HG03558 (cell line): Measurements from ENCODE around the gene BRINP2.

Source experiments
- ATAC-seq: cut with Tn5 transposase; IDR thresholded peaks from one replicate; pipeline ENCODE4 v1.9.1; 2021; ENCODE audit warnings: moderate number of reproducible peaks; ENCODE audit not compliant: unreplicated experiment; ENCODE audit errors: extremely low read depth

Gene BRINP2

DNA sequence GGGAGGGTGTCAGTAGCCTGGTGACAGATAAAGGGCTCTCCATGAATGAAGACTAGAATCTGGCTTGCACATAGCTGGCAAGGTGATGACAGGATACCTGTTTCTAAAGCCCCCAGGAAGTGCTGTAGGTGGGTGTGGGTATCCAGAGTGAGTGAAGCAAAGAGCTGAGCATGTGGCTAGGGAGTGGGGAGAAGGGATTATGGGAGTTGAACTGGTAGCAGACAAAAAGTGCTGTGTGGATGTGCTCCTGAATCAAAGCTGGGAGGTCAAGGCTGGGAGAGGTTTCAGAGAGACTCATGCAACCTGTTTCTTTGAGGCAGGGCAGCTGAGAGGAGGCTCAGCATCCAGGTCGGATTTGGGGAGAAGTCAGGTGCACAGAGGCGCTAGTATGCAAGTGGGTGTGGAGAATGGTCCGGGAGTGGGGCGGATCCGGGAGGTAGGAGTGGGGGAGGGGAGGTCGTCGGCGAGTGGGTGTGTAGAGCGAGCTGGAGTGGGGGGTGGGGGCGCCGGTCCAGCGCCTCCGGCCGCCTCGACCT lies 6.8 kb upstream of the BRINP2 start:
- ATAC-seq, result no peak

- ATAC-seq, result no peak
Measured at GRCh38 chr1:177164380-177165068, 6.2 kb upstream of the BRINP2 start, which contains the start of gene ASTN1. TSS of gene ASTN1 (minus strand) at chr1:177164712. CDS start at chr1:177164676, 36 bp downstream.

DNA sequence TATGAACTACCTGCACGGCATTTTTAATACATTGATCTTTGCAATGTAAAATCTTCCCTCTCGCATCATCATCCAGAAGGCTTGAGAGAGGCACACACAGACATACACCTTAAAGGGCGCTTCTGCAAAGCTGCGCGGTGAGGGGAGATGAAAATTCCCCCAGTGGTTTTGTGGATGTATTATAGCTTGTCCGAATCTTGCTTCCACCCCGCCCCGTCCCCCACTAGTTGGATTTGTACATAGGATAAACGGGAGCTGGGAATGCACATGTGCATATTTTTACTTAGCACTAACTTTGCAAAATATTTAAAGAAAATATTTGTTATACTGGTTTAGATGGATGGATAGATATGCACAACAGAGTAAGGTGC lies 5.7 kb upstream of the BRINP2 start:
- no peak for ATAC-seq

GRCh38 chr1:177171536-177172123 lies 872 bp downstream of the BRINP2 start:
- ATAC-seq, result no peak

DNA sequence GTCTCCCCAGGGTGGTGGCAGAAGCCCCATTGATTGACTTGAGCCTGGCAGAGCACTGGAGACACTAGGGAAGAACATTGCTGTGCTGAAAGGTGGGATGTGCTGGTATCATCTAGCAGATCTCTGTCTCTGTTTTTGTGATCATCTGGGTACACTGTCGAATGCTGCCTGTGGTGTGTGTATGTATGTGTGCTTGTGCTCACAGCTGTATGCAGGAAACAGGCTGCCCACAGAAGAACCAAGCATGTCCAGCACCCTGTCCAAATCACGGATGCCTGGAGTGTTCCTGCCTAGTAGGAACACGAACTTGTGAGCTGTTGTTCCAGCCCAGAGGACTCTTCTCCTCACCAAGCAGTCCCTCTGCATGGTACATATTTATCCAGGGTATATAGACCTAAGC lies 1.5 kb downstream of the BRINP2 start:
- ATAC-seq, result no peak

GRCh38 chr1:177172866-177173265 lies 2.1 kb downstream of the BRINP2 start:
- ATAC-seq, result no peak

DNA sequence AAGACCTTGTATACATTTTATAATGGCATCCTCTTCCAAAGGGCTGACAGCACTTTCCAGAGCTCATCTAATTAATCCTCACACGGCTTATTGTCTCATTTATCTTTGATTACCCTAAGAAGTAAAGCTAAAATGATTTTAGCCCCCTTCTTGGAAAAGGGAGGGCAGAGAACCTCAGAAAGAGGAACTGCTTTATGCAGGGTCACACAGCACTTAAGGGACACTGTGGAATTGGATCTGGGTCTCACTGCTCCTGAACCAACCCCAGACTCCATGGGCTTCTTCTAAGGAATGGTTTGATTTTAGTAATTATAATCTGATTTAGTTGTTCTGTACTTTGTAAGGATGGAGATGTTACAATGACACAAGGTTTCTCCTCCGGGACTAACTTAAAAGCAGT lies 3.2 kb downstream of the BRINP2 start:
- no peak for ATAC-seq

GRCh38 chr1:177174921-177175634 lies 4.3 kb downstream of the BRINP2 start:
- no peak for ATAC-seq

- no peak for ATAC-seq
Measured at GRCh38 chr1:177181280-177181630, 10.5 kb downstream of the BRINP2 start.

DNA sequence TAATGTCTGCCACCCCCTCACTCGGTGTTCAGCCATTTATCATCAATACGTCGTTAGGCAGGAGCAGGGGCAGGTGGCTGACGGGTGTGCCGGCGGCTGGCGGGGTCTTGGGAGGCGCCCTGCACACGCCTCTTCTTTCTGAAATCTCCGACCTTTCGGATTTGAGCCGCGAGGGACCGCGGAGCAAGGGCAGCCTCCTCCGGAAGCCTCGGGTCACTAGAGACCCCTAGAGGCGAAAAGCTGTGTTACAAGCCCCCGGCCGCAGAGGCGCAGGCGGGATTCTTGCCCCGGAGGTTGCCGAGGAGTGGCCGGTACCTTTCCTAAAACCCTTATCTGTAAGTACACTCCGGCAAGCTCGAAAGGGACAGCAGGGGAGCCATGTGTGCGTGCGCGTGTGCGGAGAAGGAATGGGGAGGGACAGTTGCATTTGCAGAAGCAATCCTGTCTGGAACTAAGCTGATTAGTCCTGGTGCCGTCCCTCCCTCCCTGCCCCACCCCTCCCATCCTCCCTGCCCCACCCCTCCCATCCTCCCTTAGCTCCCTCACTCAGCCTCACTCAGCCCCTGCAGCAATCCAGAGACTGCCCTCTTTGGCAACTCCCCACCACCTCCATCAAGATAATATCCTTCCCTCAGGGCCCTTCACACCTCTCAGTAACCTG lies 11.0 kb downstream of the BRINP2 start:
- ATAC-seq, result peak; percentile 73

DNA sequence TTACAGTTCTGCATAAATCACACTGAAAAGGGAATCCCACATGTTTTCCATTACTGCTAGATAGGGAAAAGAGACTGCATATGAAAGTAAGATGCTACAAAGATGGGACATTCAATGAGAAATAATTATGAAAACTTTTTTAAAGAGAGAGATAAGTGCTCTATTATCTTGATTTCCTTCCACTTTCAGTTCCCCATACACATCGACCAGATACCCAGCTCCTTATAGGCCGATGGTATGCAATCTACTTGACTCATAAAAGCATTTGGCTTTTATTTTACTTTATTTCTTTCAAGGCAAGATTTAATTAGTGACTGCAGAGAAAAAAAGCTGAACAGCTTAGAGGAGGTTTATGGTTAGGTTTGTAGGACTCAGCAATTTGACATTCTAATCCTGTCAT lies 13.1 kb downstream of the BRINP2 start:
- no peak for ATAC-seq

- ATAC-seq, result no peak
Measured at GRCh38 chr1:177185209-177185608, 14.5 kb downstream of the BRINP2 start.

DNA sequence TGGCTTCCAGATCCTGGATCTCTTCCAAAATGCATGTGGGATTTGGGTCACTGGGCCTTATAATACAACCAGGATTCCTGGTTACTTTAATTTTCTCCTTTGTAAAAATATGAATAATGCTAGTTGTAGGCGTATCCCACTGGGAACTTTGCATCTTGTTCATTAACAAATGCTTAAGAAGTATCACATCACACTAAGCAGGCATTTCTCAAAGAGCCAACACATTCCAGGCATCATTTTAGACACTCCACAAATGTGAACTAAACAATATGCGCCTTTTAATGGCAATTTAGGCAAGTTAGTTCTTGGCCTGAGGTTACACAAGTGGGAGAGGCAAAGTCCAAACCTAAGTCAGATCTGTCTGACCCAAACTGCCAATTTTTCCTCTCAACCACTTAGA lies 15.9 kb downstream of the BRINP2 start:
- ATAC-seq, result no peak

GRCh38 chr1:177190308-177190970 lies 19.7 kb downstream of the BRINP2 start:
- ATAC-seq, result no peak

DNA sequence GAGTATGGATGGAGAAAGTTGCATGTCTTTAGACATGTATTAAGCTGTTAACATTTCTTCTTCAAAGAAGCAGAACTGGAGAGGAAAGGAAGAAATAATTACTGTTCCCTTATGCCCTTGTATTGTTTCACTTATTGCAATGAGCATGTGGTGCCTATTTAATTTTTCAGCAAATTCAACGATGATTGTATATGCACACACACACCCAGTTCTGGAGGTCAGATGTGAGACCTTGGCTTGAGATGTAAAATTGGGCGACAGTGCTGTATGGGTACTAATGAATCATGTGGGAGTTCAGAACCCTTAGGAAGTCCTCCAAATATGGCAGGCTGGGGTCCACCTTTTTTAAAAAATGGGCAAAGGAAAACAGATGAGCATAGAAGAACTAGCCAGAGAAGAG lies 27.5 kb downstream of the BRINP2 start:
- ATAC-seq, result no peak

- ATAC-seq, result no peak
Measured at GRCh38 chr1:177200290-177200689, 29.5 kb downstream of the BRINP2 start.

DNA sequence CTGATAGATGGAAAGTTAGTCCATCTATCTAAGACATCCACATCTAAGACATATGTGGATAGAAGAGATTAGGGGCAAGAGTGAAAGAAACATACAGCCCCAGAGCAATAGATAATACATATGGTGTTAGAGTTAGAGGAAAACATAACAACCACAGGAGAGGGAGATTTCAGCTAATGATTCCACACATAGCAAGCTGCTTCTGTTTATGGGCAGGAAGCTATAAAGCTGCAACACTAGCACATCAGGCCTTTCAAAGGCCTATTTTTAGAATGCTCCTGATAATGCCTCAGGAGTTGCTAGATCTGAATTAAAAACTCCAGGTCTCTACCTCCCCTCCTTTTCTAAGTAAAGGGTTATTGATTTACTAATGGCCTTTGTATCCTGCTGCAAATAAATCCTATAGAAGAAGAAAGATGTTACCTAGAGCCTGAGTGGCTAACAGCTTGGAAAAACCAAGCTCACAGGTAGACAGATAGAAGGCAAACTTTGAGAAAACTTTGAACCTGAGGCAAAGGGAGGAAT lies 36.1 kb downstream of the BRINP2 start:
- ATAC-seq, result no peak

DNA sequence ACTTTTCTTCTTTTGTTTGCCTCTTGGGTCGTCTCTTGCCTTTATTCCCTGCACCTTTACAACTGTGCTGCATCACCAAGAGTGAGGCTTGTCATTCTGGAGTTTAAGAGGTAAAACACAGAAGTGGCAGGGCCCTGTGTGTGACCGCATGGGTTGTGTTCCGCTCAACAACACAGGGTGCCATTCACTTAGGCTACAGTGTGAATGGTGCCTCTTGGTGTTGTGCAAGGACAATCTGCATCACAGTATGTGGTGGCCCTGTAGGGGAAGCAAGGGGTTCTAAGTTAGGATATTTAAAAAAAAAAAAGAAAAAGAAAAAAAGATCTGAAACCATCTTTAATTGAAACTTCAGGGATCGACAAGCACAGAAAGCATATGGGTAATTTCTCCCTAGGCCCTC lies 38.2 kb downstream of the BRINP2 start:
- ATAC-seq, result no peak

DNA sequence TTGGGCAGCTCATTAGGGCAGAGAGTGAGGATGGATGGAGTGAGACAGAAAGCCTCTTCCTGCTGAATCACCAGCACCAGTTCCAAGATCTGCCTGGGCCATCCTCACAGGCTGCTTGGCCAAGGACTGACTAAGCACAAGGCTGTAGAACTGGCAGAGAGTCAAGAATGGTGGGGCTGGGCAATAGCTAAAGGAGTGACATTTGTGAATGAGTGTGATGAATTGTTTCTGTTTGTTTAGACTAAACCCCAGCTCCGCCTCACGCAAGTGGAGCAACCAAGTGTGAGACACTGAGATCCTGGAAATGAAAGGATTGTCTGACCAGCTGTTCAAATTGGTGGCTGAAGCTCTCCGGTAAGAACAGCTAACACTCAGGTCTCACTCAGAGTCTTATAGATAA lies 38.6 kb downstream of the BRINP2 start:
- ATAC-seq, result no peak

DNA sequence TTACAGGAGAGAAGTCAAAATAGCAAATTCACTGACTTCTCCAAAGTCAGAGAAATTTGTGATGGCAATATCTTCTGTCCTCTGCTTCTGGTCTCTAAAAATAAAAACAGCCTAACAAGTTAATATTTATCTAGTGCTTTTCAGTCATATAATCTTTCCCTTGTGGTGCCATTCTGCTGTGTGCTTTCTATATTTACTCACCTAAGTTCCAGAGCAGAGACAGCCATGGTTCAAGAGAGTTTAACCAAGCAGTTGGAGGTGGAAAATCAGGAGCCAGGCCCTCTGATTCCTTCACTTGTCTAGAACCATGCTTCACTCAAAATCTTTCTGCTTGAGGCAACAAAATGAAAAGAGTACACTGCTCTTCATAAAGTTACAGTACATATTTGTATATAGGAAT lies 39.3 kb downstream of the BRINP2 start:
- ATAC-seq, result no peak
